Fibroblast of pulmonary artery (primary cell): ENCODE measurements around the gene SLC2A6.

Experiments
- DNase-seq: peaks from one replicate; pipeline ENCODE4 v3.0.0-alpha.2; 2010; ENCODE audit warnings: low read depth
- H3K4me3 ChIP-seq: replicated peaks from 2 replicates; pipeline ENCODE4 v1.5.1; 2011; ENCODE audit warnings: low read depth, mild to moderate bottlenecking, control low read depth, low read length, moderate library complexity
- CTCF ChIP-seq: IDR thresholded peaks from 2 replicates; pipeline ENCODE4 v1.5.1; 2011; ENCODE audit warnings: mild to moderate bottlenecking, control low read depth, low read length, inconsistent platforms; ENCODE audit errors: missing control alignments

The SLC2A6 gene

GRCh38 chr9:133458643-133459312 lies 20.1 kb downstream of the SLC2A6 start:
- no peak for DNase-seq
- TF ChIP-seq CTCF: no peak
- peak overlapping the region; percentile 80 for H3K4me3 ChIP-seq

GRCh38 chr9:133457748-133458147 lies 21.2 kb downstream of the SLC2A6 start:
- DNase-seq: no peak
- no peak for TF ChIP-seq CTCF
- H3K4me3 ChIP-seq: no peak overlapping the region

GRCh38 chr9:133457233-133457632 lies 21.7 kb downstream of the SLC2A6 start:
- DNase-seq: no peak
- no peak for TF ChIP-seq CTCF
- no peak overlapping the region for H3K4me3 ChIP-seq

GRCh38 chr9:133456409-133456808 lies 22.5 kb downstream of the SLC2A6 start:
- no peak for DNase-seq
- peak; percentile 5 for TF ChIP-seq CTCF
- H3K4me3 ChIP-seq: no peak overlapping the region

- H3K4me3 ChIP-seq: no peak overlapping the region
- DNase-seq: no peak
- TF ChIP-seq CTCF: no peak
These were observed 23.0 kb downstream of the SLC2A6 start for GRCh38 chr9:133455936-133456335.

- no peak for TF ChIP-seq CTCF
- H3K4me3 ChIP-seq: no peak overlapping the region
- DNase-seq: no peak
These were observed 23.8 kb downstream of the SLC2A6 start for GRCh38 chr9:133454943-133455673.
